Chondrocyte (in vitro differentiated cells): ENCODE results near the gene PFDN1. TPM values are rescaled to one million over a fixed set of nuclear protein-coding genes. Genes with fewer than 3 reads are reported as not detected.
A peak's percentile ranks its signal among the peaks of the same experiment; 100 is the strongest.
"Not testable (repeated sequence)": the region's sequence is repeated elsewhere in the genome, so short reads cannot be mapped to it uniquely, and the experiment has no call there.

Experiments used
- DNase-seq: peaks from one replicate; pipeline ENCODE4 v3.0.0; 2021; ENCODE audit warnings: mixed read lengths, low spot score
- H3K27ac Mint-ChIP-seq: one replicate; pipeline ENCODE4 v1.8.0; 2021; ENCODE audit warnings: mild to moderate bottlenecking, moderate library complexity, mixed read lengths; ENCODE audit not compliant: unreplicated experiment
- H3K27me3 Mint-ChIP-seq: 2 replicates; pipeline ENCODE4 v1.8.0; 2021; ENCODE audit warnings: low read depth, mixed read lengths
- H3K36me3 Mint-ChIP-seq: 2 replicates; pipeline ENCODE4 v1.8.0; 2021; ENCODE audit warnings: low read depth, mixed read lengths
- H3K4me1 Mint-ChIP-seq: 2 replicates; pipeline ENCODE4 v1.8.0; 2021; ENCODE audit warnings: low read depth, mild to moderate bottlenecking, mixed read lengths
- H3K4me3 Mint-ChIP-seq: one replicate; pipeline ENCODE4 v1.8.0; 2021; ENCODE audit warnings: mild to moderate bottlenecking, moderate library complexity, mixed read lengths; ENCODE audit not compliant: unreplicated experiment
- H3K9me3 Mint-ChIP-seq: 2 replicates; pipeline ENCODE4 v1.8.0; 2021; ENCODE audit warnings: low read depth, mixed read lengths
- CTCF ChIP-seq: fragments of 200-600 bp; sonication (generic); IDR thresholded peaks from 2 replicates; pipeline ENCODE4 v1.5.0; 2021; ENCODE audit warnings: antibody characterized with exemption, mild to moderate bottlenecking, moderate library complexity
- total RNA-seq: library from RNA; stranded (reverse); gene quantifications from 3 replicates; pipeline ENCODE4 v1.2.1, GENCODE V29; 2021

The PFDN1 gene
- total RNA-seq, 1 donor from 2014 or later = 44.5 TPM

- Mint-ChIP-seq H3K9me3 (no peaks in the 10 kb centered on the region), H3K36me3 (no peaks in the 10 kb centered on the region), H3K27ac (peak within 1 kb of the TSS; percentile 54), H3K27me3 (peaks cover 3% of the 10 kb centered on the region), H3K4me1 (peaks cover 24% of the 10 kb centered on the region), H3K4me3 (peak within 1 kb of the TSS; percentile 82)
- peak; percentile 44 for DNase-seq
- peak; percentile 67 for TF ChIP-seq CTCF
These were observed 43.7 kb upstream of the PFDN1 start, which contains the start of gene HBEGF for GRCh38 chr5:140346348-140347221. Gene HBEGF (minus strand): TSS chr5:140346603. CDS start chr5:140346328, 275 bp downstream.

GRCh38 chr5:140345919-140346347 lies 43.0 kb upstream of the PFDN1 start:
- peak; percentile 89 for DNase-seq
- H3K4me3 Mint-ChIP-seq = peak overlapping the region; percentile 82
- peak; percentile 71 for TF ChIP-seq CTCF
- peak overlapping the region; percentile 54 for H3K27ac Mint-ChIP-seq
- peaks cover 3% of the 10 kb centered on the region for H3K27me3 Mint-ChIP-seq
- no peaks in the 10 kb centered on the region for H3K9me3 Mint-ChIP-seq
- H3K36me3 Mint-ChIP-seq = no peaks in the 10 kb centered on the region
- H3K4me1 Mint-ChIP-seq = peaks cover 22% of the 10 kb centered on the region

- Mint-ChIP-seq H3K4me1 (peaks cover 22% of the 10 kb centered on the region), H3K9me3 (no peaks in the 10 kb centered on the region), H3K27ac (no peak overlapping the region), H3K36me3 (no peaks in the 10 kb centered on the region), H3K27me3 (peaks cover 3% of the 10 kb centered on the region), H3K4me3 (peak overlapping the region; percentile 82)
- no peak for TF ChIP-seq CTCF
- DNase-seq = peak; percentile 29
These were observed 42.0 kb upstream of the PFDN1 start for GRCh38 chr5:140344683-140345423.

GRCh38 chr5:140343849-140344248 lies 40.9 kb upstream of the PFDN1 start:
- H3K36me3 Mint-ChIP-seq, H3K27me3 Mint-ChIP-seq, H3K4me3 Mint-ChIP-seq, H3K27ac Mint-ChIP-seq, H3K9me3 Mint-ChIP-seq: not testable (repeated sequence)
- peaks cover 23% of the 10 kb centered on the region for H3K4me1 Mint-ChIP-seq
- peak; percentile 6 for DNase-seq

GRCh38 chr5:140342896-140343295 lies 40.0 kb upstream of the PFDN1 start:
- H3K4me3 Mint-ChIP-seq = no peak overlapping the region
- H3K27ac Mint-ChIP-seq = no peak overlapping the region
- no peaks in the 10 kb centered on the region for H3K27me3 Mint-ChIP-seq
- H3K36me3 Mint-ChIP-seq = no peaks in the 10 kb centered on the region
- DNase-seq = no peak
- H3K4me1 Mint-ChIP-seq = peaks cover 30% of the 10 kb centered on the region
- H3K9me3 Mint-ChIP-seq = no peaks in the 10 kb centered on the region
- no peak for TF ChIP-seq CTCF
